PFSK-1 (cell line): ENCODE measurements around the gene MYH15.

Experiments
- FOXP2 ChIP-seq: optimal IDR thresholded peaks from 2 replicates; pipeline ENCODE3; 2011; ENCODE audit warnings: borderline replicate concordance, control low read depth, inconsistent platforms; ENCODE audit not compliant: insufficient read depth; ENCODE audit errors: extremely low read length, extremely low read depth
- POLR2AphosphoS5 ChIP-seq: IDR thresholded peaks from 2 replicates; pipeline ENCODE4 v1.6.1; 2012; ENCODE audit warnings: low read depth, mild to moderate bottlenecking, control low read depth, low read length, moderate library complexity
- SIN3A ChIP-seq: IDR thresholded peaks from 2 replicates; pipeline ENCODE4 v1.6.1; 2012; ENCODE audit warnings: mild to moderate bottlenecking, low read length, moderate library complexity, borderline replicate concordance; ENCODE audit not compliant: insufficient read depth
- TAF1 ChIP-seq: IDR thresholded peaks from 2 replicates; pipeline ENCODE4 v1.6.1; 2012; ENCODE audit warnings: low read length, control low read depth, borderline replicate concordance; ENCODE audit not compliant: insufficient read depth
- TF ChIP-seq, protein P1 (sequence below), 2 experiments: IDR thresholded peaks; 2 replicates each; pipeline versions ENCODE4 v1.6.1 to v1.8.0; 2011 to 2012; ENCODE audit warnings: low read depth in 2 of 2, low read length in 2 of 2, control low read depth in 1 of 2, inconsistent platforms in 1 of 2, mild to moderate bottlenecking in 1 of 2, moderate library complexity in 1 of 2; ENCODE audit not compliant: insufficient read depth in 1 of 2

DNA sequence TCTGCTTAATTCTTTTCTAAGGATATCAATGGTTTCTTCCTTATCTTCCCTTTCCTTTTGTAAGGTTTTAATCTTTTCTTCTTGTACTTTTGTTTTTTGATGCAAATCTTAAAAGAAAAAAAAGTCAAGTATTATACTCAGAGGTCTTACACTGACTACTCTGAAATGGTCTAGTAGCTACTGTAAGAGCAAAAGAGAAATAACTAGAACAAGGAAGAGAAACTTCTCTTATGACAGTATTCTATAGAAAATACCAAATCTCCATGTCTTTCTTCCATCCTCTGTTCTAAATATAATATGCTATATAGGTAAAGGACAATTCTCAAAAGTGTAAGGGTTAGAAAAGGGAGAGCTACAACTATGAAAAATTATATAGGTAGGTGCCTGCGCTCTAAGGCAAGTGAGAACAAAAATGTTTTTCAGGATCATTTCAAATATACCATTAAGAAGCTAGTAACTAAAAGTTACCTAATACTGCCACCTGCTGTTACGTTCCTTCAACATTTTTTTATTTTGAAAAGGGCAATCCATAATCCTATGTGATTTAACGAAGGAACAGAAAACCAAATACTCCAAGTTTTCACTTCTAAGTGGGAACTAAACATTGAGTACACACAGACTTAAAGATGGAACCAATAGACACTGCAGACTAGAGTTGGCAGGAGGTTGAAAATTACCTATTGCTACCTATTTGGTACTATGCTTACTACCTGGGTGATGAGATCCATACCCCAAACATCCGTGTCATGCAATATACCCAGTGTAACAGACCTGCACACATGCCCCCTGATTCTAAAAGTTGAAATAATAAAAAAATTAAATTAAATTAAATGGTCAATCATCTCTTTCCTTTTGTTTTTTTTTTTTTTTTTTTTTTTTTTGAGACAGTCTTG lies 42.1 kb upstream of the MYH15 start:
- TF ChIP-seq SIN3A (no peak), FOXP2 (no peak), TAF1 (no peak), POLR2AphosphoS5 (no peak)
- TF ChIP-seq, protein P1, sequence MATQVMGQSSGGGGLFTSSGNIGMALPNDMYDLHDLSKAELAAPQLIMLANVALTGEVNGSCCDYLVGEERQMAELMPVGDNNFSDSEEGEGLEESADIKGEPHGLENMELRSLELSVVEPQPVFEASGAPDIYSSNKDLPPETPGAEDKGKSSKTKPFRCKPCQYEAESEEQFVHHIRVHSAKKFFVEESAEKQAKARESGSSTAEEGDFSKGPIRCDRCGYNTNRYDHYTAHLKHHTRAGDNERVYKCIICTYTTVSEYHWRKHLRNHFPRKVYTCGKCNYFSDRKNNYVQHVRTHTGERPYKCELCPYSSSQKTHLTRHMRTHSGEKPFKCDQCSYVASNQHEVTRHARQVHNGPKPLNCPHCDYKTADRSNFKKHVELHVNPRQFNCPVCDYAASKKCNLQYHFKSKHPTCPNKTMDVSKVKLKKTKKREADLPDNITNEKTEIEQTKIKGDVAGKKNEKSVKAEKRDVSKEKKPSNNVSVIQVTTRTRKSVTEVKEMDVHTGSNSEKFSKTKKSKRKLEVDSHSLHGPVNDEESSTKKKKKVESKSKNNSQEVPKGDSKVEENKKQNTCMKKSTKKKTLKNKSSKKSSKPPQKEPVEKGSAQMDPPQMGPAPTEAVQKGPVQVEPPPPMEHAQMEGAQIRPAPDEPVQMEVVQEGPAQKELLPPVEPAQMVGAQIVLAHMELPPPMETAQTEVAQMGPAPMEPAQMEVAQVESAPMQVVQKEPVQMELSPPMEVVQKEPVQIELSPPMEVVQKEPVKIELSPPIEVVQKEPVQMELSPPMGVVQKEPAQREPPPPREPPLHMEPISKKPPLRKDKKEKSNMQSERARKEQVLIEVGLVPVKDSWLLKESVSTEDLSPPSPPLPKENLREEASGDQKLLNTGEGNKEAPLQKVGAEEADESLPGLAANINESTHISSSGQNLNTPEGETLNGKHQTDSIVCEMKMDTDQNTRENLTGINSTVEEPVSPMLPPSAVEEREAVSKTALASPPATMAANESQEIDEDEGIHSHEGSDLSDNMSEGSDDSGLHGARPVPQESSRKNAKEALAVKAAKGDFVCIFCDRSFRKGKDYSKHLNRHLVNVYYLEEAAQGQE (IDR thresholded peaks at IDR 0.05; ENCODE audit: insufficient read depth in 1 of 2, low read depth in 2 of 2, low read length in 2 of 2): no peak
